ENCODE results near the gene PKD1. TPM values are rescaled to one million over a fixed set of nuclear protein-coding genes. Genes with fewer than 3 reads are reported as not detected.

The PKD1 gene
- total RNA-seq, 1 donor from 2014 or later = 169 TPM

DNA sequence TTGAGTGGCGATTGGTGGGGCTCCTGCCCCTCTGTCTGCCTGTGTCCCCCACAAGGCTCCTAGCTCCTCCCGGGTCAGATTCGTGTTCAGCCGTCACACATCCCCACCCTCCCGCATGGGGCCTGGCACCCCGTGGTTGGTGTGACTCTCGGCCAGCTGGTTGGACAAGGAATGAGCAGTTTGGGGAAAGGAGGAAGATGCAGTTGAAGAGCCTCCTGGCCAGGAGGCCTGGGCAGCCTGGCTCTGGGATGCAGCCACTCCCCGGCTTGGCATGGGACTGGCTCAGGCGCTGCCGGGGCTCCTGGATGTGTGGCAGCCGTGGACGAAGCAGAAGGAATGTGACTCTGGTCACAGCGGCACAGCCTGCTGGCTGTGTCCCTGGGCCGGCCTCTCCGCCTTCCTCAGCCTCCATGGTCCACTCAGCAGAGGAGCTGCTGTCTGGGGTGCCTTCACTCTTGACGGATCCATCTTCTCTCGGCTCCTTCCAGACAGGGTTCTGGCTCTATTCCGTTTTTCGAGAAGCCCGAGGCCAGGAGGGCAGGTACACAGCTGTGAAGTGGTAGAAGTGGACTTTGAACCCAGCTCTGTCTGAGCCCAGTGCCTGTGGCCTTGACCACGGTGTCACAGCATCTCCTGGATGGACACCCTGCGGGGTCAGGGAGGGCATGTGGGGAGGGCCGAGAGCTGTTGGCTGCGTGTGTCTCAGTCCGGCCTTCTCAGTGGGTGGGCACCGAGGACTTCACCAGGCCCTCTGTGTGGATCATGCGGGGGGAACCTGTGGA lies 22.0 kb upstream of the PKD1 start:
- peaks cover 64% of the 10 kb centered on the region for H3K4me1 Mint-ChIP-seq (ENCODE audit: unreplicated experiment)
- no peak for DNase-seq (ENCODE audit: extremely low spot score, unreplicated experiment)
- no peaks in the 10 kb centered on the region for H3K27me3 Mint-ChIP-seq (ENCODE audit: unreplicated experiment)
- peak overlapping the region; percentile 83 for H3K27ac Mint-ChIP-seq (ENCODE audit: unreplicated experiment)
- no peaks in the 10 kb centered on the region for H3K36me3 Mint-ChIP-seq (ENCODE audit: unreplicated experiment)
- TF ChIP-seq, protein P1, sequence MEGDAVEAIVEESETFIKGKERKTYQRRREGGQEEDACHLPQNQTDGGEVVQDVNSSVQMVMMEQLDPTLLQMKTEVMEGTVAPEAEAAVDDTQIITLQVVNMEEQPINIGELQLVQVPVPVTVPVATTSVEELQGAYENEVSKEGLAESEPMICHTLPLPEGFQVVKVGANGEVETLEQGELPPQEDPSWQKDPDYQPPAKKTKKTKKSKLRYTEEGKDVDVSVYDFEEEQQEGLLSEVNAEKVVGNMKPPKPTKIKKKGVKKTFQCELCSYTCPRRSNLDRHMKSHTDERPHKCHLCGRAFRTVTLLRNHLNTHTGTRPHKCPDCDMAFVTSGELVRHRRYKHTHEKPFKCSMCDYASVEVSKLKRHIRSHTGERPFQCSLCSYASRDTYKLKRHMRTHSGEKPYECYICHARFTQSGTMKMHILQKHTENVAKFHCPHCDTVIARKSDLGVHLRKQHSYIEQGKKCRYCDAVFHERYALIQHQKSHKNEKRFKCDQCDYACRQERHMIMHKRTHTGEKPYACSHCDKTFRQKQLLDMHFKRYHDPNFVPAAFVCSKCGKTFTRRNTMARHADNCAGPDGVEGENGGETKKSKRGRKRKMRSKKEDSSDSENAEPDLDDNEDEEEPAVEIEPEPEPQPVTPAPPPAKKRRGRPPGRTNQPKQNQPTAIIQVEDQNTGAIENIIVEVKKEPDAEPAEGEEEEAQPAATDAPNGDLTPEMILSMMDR (IDR thresholded peaks at IDR 0.05) = no peak
- H3K9me3 Mint-ChIP-seq (ENCODE audit: unreplicated experiment) = no peaks in the 10 kb centered on the region
- H3K4me3 Mint-ChIP-seq (ENCODE audit: unreplicated experiment) = peak overlapping the region; percentile 94

DNA sequence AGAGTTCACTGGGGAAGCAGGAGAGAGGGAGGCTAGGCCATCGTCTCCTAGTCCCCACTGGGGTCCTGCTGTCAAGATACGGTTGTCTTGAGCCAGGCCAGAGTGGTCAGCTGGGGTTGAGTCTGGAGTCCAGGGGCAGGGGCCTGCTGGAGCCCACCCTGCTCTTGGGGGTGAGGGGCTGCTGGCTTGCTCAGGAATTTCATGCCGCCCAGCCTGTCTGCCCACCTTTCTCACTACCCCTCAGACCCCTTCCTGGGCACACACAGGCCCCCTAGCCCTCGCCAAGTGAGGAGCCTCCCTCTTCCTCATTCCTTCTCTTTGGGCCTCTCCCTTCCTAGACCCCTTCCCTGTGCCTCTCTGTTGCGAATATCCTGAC lies 21.1 kb upstream of the PKD1 start:
- Mint-ChIP-seq H3K27me3 (ENCODE audit: unreplicated experiment) (no peaks in the 10 kb centered on the region), H3K27ac (ENCODE audit: unreplicated experiment) (peak overlapping the region; percentile 83), H3K9me3 (ENCODE audit: unreplicated experiment) (no peaks in the 10 kb centered on the region), H3K4me1 (ENCODE audit: unreplicated experiment) (peaks cover 70% of the 10 kb centered on the region), H3K36me3 (ENCODE audit: unreplicated experiment) (no peaks in the 10 kb centered on the region), H3K4me3 (ENCODE audit: unreplicated experiment) (peak overlapping the region; percentile 94)
- no peak for DNase-seq (ENCODE audit: extremely low spot score, unreplicated experiment)
- TF ChIP-seq, protein P1 (IDR thresholded peaks at IDR 0.05) = no peak

DNA sequence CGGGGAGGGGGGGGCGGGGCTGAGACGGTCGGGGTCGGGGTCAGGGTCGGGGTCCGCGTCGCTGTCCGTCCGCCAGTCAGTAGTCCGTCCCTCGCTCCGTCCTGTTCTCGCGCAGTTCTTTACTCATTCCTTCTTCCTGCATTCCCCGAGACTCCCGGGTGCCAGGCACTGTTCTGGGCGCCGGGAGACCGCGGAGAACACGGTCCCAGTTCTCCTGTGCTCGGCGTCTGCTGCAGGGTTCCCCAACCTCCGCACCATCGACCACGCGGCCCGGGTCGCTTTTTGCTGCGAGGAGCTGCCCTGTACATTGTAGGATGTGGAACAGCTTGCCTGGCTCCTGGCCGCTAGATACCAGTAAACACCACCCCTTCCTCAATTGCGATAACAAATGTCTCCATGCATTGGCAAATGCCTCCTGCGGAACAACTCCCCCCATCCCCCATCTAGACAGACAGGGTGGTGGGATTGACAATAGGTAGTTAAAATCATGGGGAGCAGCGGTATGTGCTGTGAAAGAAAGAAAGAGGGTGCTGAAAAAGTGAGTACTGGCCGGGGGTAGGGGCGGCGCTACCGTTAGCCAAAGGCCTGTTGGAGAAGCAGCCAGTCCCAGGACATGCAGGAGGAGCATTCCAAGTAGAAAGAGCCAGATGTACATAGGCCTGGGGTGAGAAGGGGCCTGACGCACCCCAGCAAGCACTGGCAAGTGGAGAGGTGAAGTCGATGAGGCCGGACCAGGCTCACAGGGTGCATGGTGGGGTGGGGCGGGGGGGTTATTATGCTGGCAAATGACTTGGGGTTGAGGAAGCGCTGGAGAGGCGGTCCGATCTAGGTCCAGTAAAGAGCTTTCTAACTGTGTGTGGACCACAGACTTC lies 20.5 kb upstream of the PKD1 start:
- no peak for DNase-seq (ENCODE audit: extremely low spot score, unreplicated experiment)
- peaks cover 2% of the 10 kb centered on the region for H3K36me3 Mint-ChIP-seq (ENCODE audit: unreplicated experiment)
- H3K27ac Mint-ChIP-seq (ENCODE audit: unreplicated experiment) = peak overlapping the region; percentile 83
- H3K4me1 Mint-ChIP-seq (ENCODE audit: unreplicated experiment) = peaks cover 70% of the 10 kb centered on the region
- peak overlapping the region; percentile 94 for H3K4me3 Mint-ChIP-seq (ENCODE audit: unreplicated experiment)
- TF ChIP-seq, protein P1 (IDR thresholded peaks at IDR 0.05) = no peak
- H3K27me3 Mint-ChIP-seq (ENCODE audit: unreplicated experiment) = no peaks in the 10 kb centered on the region
- no peaks in the 10 kb centered on the region for H3K9me3 Mint-ChIP-seq (ENCODE audit: unreplicated experiment)

DNA sequence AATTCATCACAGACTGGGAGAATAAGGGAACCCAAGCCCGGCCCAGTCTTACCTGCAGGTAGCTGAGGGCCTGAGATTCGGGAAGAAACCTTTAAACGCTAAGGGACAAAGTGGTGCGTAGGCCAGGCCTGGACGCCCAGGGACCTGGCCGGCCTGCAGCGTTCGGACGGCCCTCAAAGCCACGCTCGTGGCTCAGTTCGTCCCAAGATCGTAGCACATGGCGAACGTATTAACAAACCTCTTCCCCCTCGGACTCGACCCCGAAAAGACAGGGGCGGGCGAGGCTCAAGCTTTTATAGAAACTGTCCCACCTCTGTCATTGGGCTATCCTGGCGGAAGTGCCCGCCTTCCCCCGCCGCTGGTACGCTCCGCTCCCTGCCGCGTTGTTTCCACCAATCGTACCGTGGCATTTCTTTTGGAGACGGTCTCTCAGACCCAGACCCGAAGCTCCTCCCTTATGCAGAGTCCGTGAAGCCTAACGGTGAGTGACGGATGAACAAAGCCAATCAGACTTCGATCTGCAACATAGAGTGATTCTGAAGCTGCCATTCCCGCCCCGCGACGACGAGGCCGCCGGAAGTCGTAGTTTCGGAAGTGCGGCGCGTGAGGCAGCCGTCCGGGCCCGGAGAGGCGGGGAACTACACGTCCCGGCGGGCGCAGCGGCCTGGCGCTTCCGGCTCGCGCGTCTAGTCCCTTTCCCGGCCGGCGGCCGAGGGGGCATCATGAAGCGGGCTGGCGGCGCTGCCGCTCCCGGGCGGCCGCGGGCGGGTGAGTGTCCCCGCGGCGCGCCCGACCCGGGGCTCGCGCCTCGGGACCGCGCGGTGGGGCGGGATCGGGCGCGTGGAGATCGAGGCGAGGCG lies 19.6 kb upstream of the PKD1 start, which contains the start of gene TRAF7:
Gene TRAF7, plus strand, starts transcription at position 692 of the 860 bp plus-strand sequence. CDS start 8,139 bp downstream, outside the sequence.
- Mint-ChIP-seq H3K27ac (ENCODE audit: unreplicated experiment) (peak within 1 kb of the TSS; percentile 83), H3K27me3 (ENCODE audit: unreplicated experiment) (no peaks in the 10 kb centered on the region), H3K9me3 (ENCODE audit: unreplicated experiment) (no peaks in the 10 kb centered on the region)

More for the DNA sequence above, 19.6 kb upstream of the PKD1 start, which contains the start of gene TRAF7:
- peak within 1 kb of the TSS; percentile 94 for H3K4me3 Mint-ChIP-seq (ENCODE audit: unreplicated experiment)
- TF ChIP-seq, protein P1 (IDR thresholded peaks at IDR 0.05) = no peak
- H3K4me1 Mint-ChIP-seq (ENCODE audit: unreplicated experiment) = peaks cover 72% of the 10 kb centered on the region
- DNase-seq (ENCODE audit: extremely low spot score, unreplicated experiment) = peak; percentile 99
- peaks cover 4% of the 10 kb centered on the region for H3K36me3 Mint-ChIP-seq (ENCODE audit: unreplicated experiment)
